GM10248 (cell line): ENCODE results near the gene KCNQ5.

Experiments
- CTCF ChIA-PET: fragments of 300-600 bp; sonication (Branson Sonifier 250); formaldehyde crosslinking; extraction: SDS; loops from one replicate; lab custom pipeline; 2021; ENCODE audit warnings: antibody characterized with exemption; lab: Yijun Ruan, JAX
- POLR2A ChIA-PET: fragments of 350-650 bp; sonication (Branson Sonifier 250); formaldehyde crosslinking; extraction: SDS; loops from one replicate; lab custom pipeline; 2020; ENCODE audit warnings: antibody characterized with exemption; lab: Yijun Ruan, JAX
- DNase-seq: peaks from one replicate; pipeline ENCODE4 v3.0.0; 2012; ENCODE audit errors: extremely low spot score
- TF ChIP-seq, protein P1 (sequence below): IDR thresholded peaks from 2 replicates; pipeline ENCODE4 v1.5.1; 2012; ENCODE audit warnings: mild to moderate bottlenecking, low read depth; ENCODE audit errors: extremely low read depth, missing control alignments, control extremely low read depth

Gene KCNQ5

GRCh38 chr6:72642435-72642834, 20.6 kb downstream of the KCNQ5 start:
- POLR2A ChIA-PET: no interaction called here
- CTCF ChIA-PET: interaction anchor here (0.9 to 1.3 kb wide), 4 partner anchors 8 to 487 kb away, joined by 3 to 4 read pairs (median 3); no protein-coding TSS in a partner anchor
- no peak for DNase-seq
- TF ChIP-seq, protein P1, sequence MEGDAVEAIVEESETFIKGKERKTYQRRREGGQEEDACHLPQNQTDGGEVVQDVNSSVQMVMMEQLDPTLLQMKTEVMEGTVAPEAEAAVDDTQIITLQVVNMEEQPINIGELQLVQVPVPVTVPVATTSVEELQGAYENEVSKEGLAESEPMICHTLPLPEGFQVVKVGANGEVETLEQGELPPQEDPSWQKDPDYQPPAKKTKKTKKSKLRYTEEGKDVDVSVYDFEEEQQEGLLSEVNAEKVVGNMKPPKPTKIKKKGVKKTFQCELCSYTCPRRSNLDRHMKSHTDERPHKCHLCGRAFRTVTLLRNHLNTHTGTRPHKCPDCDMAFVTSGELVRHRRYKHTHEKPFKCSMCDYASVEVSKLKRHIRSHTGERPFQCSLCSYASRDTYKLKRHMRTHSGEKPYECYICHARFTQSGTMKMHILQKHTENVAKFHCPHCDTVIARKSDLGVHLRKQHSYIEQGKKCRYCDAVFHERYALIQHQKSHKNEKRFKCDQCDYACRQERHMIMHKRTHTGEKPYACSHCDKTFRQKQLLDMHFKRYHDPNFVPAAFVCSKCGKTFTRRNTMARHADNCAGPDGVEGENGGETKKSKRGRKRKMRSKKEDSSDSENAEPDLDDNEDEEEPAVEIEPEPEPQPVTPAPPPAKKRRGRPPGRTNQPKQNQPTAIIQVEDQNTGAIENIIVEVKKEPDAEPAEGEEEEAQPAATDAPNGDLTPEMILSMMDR: no peak

GRCh38 chr6:72643214-72643613, 21.4 kb downstream of the KCNQ5 start:
- ChIA-PET POLR2A (no interaction called here), CTCF (interaction anchor here (0.9 to 1.1 kb wide), 2 partner anchors 18 to 486 kb away, joined by 3 to 4 read pairs; no protein-coding TSS in a partner anchor)
- DNase-seq: no peak
- TF ChIP-seq, protein P1: no peak

DNA sequence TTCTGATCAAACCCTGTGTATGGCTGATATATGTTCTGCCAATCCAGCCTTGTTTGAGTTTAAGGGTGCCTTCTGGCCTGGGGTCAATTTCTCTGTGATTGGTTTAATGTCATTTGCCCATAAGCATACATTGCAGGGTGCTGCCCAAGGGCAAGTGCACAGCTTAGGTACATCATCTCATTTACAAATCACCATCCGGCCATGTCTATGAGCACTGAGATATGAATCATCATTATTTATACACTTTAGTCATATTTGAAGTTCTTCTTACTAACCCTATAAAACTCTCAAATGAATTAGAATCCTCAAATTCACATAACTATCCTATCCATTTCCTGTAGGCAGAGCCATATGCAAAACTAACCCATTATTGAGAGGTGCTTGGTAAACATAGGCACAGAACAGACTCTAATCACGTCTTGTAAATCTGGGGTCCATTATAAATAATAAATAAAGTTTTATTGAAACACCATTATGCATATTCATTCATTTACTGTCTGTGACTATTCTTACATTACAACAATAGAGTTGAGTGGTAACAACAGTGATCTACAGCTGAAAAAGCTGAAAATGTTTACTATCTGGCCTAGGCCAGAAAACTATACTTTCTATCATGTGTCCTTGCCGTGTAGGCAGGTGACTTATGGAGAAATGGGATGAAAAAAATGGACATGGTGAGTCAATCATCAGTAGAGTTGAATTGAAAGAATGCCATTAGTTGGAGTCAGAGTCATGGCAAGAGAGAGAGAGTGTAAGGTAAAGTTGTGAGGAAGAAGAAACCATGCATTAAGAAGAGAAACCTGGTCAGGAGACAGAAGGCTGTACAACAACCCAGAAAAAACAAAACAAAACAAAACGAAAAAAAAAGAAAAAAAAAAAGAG, 25.0 kb downstream of the KCNQ5 start:
- TF ChIP-seq, protein P1: no peak
- CTCF ChIA-PET: interaction anchor here (1.1 to 1.7 kb wide), 4 partner anchors 9 to 45 kb away, joined by 3 to 4 read pairs (median 3); no protein-coding TSS in a partner anchor
- DNase-seq: no peak
- POLR2A ChIA-PET: no interaction called here

DNA sequence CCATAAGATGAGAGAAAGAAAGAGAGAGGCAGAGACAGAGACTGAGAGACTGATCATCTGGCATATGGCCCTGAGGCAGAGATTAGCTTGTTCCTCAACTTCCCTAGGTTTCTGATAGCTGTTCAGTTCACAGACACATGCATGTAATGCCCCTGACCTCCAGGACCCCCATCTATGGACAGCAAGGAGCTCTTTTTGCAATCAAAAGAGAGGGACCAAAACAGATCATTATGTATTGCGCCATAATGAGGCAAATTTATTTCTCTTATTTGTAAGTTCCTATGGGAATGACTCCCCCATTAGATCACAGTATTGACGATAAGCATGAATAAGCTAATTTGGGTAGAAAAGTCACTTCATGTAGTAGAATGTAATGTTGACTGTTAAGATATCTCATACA, 25.6 kb downstream of the KCNQ5 start:
- ChIA-PET POLR2A (no interaction called here), CTCF (interaction anchor here (1.1 to 1.9 kb wide), 6 partner anchors 8 to 482 kb away, joined by 3 to 8 read pairs (median 4); no protein-coding TSS in a partner anchor)
- no peak for DNase-seq
- TF ChIP-seq, protein P1: no peak

GRCh38 chr6:72649032-72649984, 27.4 kb downstream of the KCNQ5 start:
- ChIA-PET POLR2A (interaction anchor here (1.4 kb wide), 1 partner anchor 29 kb away, joined by 3 read pairs; no protein-coding TSS in a partner anchor), CTCF (interaction anchor here (1.0 to 2.6 kb wide), 12 partner anchors 7 to 480 kb away, joined by 3 to 12 read pairs (median 4); partner anchors contain the start of gene KCNQ5)
- no peak for DNase-seq
- TF ChIP-seq, protein P1: no peak
